Kidney epithelial cell (primary cell): ENCODE data around the gene EXOG. TPM values are rescaled to one million over a fixed set of nuclear protein-coding genes. Genes with fewer than 3 reads are reported as not detected.

Experiments used
- DNase-seq: peaks from one replicate; pipeline ENCODE4 v3.0.0-alpha.2; 2010; ENCODE audit warnings: low read depth
- H3K27me3 ChIP-seq: 2 replicates; pipeline ENCODE4 v1.6.0; 2011; ENCODE audit warnings: low read length; ENCODE audit not compliant: control insufficient read depth, insufficient read depth
- H3K36me3 ChIP-seq: 2 replicates; pipeline ENCODE4 v1.5.1; 2011; ENCODE audit warnings: low read length; ENCODE audit not compliant: control insufficient read depth, insufficient read depth
- H3K4me3 ChIP-seq: 2 replicates; pipeline ENCODE4 v1.5.1; 2011; ENCODE audit warnings: low read depth, mild to moderate bottlenecking, control low read depth, low read length
- total RNA-seq: library from RNA; depleted of rRNA; stranded (reverse); fragments of >200 nt; gene quantifications from 2 replicates; pipeline ENCODE4 v1.2.3, GENCODE V29; 2015
- TF ChIP-seq, protein P1 (sequence below): IDR thresholded peaks from 2 replicates; pipeline ENCODE4 v1.5.1; 2011; ENCODE audit warnings: mild to moderate bottlenecking, moderate library complexity, low read length, control low read depth, inconsistent platforms; ENCODE audit not compliant: insufficient read depth, poor library complexity, severe bottlenecking

The EXOG gene
- total RNA-seq, 1 donor from 2014 or later = 5.4 TPM

DNA sequence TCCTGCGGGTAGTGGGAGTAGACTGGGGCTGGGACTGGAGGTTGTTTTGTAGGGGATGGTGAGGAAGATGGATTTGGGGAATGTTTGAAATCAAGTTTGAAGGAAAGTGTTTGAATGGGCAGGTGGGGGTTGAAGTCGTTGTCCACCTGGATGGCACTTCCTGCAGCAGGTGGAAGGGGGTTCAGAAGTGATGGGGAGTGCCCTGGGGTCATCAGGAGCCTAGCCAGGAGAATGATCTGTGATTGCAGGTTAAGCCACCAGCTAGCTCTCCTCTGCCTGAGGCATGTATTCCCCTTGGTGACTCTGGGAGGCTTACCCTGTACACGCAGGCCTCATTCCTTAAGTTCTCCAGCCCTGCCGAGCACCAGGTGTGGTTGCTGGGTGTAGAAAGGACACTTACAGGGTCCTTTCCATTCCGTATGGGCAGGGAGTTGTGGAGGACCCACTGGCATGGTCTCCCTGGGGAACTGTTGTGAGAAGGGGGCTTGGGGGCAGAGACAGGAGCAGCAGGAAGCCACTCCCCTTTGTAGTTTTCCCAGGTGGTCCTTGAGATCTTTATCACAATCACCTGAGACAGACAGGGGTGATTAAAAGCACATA, 19.9 kb upstream of the EXOG start:
- peaks cover under 1% of the 10 kb centered on the region for H3K36me3 ChIP-seq
- TF ChIP-seq, protein P1, sequence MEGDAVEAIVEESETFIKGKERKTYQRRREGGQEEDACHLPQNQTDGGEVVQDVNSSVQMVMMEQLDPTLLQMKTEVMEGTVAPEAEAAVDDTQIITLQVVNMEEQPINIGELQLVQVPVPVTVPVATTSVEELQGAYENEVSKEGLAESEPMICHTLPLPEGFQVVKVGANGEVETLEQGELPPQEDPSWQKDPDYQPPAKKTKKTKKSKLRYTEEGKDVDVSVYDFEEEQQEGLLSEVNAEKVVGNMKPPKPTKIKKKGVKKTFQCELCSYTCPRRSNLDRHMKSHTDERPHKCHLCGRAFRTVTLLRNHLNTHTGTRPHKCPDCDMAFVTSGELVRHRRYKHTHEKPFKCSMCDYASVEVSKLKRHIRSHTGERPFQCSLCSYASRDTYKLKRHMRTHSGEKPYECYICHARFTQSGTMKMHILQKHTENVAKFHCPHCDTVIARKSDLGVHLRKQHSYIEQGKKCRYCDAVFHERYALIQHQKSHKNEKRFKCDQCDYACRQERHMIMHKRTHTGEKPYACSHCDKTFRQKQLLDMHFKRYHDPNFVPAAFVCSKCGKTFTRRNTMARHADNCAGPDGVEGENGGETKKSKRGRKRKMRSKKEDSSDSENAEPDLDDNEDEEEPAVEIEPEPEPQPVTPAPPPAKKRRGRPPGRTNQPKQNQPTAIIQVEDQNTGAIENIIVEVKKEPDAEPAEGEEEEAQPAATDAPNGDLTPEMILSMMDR = no peak
- no peaks in the 10 kb centered on the region for H3K27me3 ChIP-seq
- DNase-seq = no peak
- H3K4me3 ChIP-seq = no peak overlapping the region

GRCh38 chr3:38477057-38477820, 18.9 kb upstream of the EXOG start:
- TF ChIP-seq, protein P1 = no peak
- Histone ChIP-seq H3K36me3 (peaks cover 1% of the 10 kb centered on the region), H3K27me3 (no peaks in the 10 kb centered on the region), H3K4me3 (no peak overlapping the region)
- no peak for DNase-seq

DNA sequence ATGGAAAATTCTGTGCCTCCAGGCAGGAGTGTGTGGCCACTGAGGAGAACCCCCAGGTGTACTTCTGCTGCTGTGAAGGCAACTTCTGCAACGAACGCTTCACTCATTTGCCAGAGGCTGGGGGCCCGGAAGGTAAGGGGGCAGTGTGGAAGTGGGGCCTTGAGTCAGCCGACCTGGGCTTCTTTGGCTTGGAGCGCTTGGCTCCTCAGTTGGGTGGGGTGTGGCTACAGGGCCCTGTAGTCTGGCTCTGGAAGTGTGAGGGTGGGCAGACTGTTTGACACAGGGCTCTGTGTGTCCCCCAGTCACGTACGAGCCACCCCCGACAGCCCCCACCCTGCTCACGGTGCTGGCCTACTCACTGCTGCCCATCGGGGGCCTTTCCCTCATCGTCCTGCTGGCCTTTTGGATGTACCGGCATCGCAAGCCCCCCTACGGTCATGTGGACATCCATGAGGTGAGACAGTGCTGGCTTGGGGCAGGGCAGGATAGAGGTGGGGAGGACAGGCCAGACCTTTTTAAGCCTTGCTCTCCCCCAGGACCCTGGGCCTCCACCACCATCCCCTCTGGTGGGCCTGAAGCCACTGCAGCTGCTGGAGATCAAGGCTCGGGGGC, 18.2 kb upstream of the EXOG start:
- Histone ChIP-seq H3K36me3 (peaks cover 3% of the 10 kb centered on the region), H3K4me3 (no peak overlapping the region), H3K27me3 (no peaks in the 10 kb centered on the region)
- DNase-seq = no peak
- TF ChIP-seq, protein P1 = no peak

DNA sequence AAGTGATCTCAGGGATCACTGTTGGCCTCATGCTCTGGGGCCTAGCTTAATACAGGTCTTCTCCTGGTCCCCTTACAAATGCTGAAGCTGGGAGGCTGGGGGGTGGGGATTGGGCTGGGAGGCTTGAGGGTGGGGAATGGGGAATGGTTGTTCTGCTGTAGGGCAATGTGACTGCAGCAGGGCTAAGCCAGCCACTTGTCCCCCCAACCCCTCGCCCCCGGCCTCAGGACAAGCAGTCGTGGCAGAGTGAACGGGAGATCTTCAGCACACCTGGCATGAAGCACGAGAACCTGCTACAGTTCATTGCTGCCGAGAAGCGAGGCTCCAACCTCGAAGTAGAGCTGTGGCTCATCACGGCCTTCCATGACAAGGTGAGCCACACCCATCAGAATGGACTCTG, 17.2 kb upstream of the EXOG start:
- TF ChIP-seq, protein P1 = no peak
- Histone ChIP-seq H3K27me3 (no peaks in the 10 kb centered on the region), H3K4me3 (no peak overlapping the region), H3K36me3 (peaks cover 5% of the 10 kb centered on the region)
- no peak for DNase-seq

DNA sequence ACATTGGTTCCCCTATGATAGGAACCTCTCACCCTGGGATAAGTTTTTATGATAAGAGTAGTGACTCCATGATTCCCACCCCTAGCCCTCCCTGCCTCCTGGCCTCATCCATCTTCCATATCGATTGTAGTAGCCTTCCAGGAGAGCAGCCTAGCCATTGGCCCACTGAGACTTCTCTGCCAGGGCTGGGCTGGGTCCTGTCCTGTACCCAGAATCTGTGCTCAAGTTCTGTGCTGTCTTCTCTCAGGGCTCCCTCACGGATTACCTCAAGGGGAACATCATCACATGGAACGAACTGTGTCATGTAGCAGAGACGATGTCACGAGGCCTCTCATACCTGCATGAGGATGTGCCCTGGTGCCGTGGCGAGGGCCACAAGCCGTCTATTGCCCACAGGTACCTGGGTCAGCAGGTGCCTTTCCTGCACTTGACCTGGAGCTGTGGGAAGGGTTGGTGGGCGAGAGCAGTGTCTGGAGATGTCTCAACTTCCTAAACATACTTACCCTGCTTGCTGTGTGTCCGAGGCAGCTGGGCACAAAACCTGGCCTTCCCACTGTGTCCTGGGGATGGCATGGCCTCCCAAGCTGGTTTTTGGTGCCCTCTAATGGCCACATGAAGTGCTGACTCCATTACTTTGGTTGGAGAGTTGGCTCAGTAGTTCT, 16.6 kb upstream of the EXOG start:
- H3K4me3 ChIP-seq = no peak overlapping the region
- peaks cover 5% of the 10 kb centered on the region for H3K36me3 ChIP-seq
- TF ChIP-seq, protein P1 = peak; percentile 85
- no peaks in the 10 kb centered on the region for H3K27me3 ChIP-seq
- no peak for DNase-seq
